Activated CD4-positive, alpha-beta T cell treated with anti-CD3 and anti-CD28 coated beads, Interleukin-2, amount 10 ng/mL, durations not matched to agents 7 days and 5 days (primary cell): Measurements from ENCODE around the gene SPECC1L. TPM values are rescaled to one million over a fixed set of nuclear protein-coding genes. Genes with fewer than 3 reads are reported as not detected.

Experiments used
- CTCF ChIA-PET: fragments of 350-600 bp; sonication (Branson Sonifier 250); formaldehyde crosslinking; loops from one replicate; lab custom pipeline; 2021; ENCODE audit warnings: antibody characterized with exemption; lab: Charles Lee
- POLR2A ChIA-PET: fragments of 350-600 bp; sonication (Branson Sonifier 250); formaldehyde crosslinking; loops from one replicate; lab custom pipeline; 2021; ENCODE audit warnings: antibody characterized with exemption; lab: Charles Lee
- DNase-seq: peaks from one replicate; pipeline ENCODE4 v3.0.0-alpha.2; 2020
- H3K27ac Mint-ChIP-seq: one replicate; pipeline ENCODE4 v1.8.0; 2021; ENCODE audit warnings: mild to moderate bottlenecking, moderate library complexity, mixed read lengths
- H3K27me3 Mint-ChIP-seq: one replicate; pipeline ENCODE4 v1.8.0; 2021; ENCODE audit warnings: mixed read lengths
- H3K36me3 Mint-ChIP-seq: one replicate; pipeline ENCODE4 v1.8.0; 2021; ENCODE audit warnings: low read depth, mixed read lengths
- H3K4me1 Mint-ChIP-seq: one replicate; pipeline ENCODE4 v1.8.0; 2021; ENCODE audit warnings: mixed read lengths
- H3K4me3 Mint-ChIP-seq: one replicate; pipeline ENCODE4 v1.8.0; 2021; ENCODE audit warnings: mild to moderate bottlenecking, moderate library complexity, mixed read lengths
- H3K9me3 Mint-ChIP-seq: one replicate; pipeline ENCODE4 v1.8.0; 2021; ENCODE audit warnings: mixed read lengths
- total RNA-seq, 2 experiments: library from RNA; stranded (reverse); gene quantifications; one replicate each; pipeline ENCODE4 v1.2.3, GENCODE V29; 2021

Gene SPECC1L
- total RNA-seq, 2 experiments from 2014 or later = 53.1 to 59.5 TPM

DNA sequence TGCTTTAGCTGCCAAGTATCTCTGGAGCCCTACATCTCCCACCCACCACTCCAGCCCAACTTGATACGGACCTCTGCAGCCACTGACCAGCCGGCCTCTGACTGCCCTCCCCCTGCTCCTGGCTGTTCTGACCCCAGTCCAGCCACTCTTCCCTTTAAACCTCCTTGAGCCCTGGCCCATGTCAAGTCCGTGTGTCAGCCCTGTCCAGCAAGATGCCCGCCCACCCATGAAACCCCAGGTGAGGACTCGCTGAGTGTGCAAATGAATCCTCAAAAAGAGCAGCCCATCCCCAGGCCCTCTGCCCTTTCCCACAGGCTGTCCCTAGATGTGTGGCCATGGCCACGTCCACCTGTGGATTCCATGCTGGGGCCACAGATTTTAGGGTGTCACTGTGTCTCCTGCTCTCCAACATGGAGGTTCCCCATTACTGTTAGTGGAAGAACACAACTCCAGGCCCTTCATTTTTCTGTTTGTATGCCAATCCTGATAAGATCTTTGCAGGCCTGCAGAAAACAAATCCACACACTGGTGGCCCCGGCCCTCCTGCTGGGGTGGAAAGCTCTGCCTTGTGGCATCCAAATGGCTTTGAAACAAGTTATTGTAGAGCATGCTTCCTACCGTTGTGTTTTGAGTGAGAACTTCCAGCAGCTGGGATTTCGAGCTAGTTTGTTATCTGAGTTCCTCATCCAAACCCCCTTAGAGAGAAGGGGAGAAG, 134.1 kb downstream of the SPECC1L start:
- H3K27me3 Mint-ChIP-seq = no peaks in the 10 kb centered on the region
- DNase-seq = no peak
- ChIA-PET POLR2A (no interaction called here), CTCF (no interaction called here)
- H3K36me3 Mint-ChIP-seq = peaks cover 19% of the 10 kb centered on the region
- peaks cover 55% of the 10 kb centered on the region for H3K4me1 Mint-ChIP-seq
- no peak overlapping the region for H3K27ac Mint-ChIP-seq
- no peak overlapping the region for H3K4me3 Mint-ChIP-seq
- H3K9me3 Mint-ChIP-seq = no peaks in the 10 kb centered on the region

DNA sequence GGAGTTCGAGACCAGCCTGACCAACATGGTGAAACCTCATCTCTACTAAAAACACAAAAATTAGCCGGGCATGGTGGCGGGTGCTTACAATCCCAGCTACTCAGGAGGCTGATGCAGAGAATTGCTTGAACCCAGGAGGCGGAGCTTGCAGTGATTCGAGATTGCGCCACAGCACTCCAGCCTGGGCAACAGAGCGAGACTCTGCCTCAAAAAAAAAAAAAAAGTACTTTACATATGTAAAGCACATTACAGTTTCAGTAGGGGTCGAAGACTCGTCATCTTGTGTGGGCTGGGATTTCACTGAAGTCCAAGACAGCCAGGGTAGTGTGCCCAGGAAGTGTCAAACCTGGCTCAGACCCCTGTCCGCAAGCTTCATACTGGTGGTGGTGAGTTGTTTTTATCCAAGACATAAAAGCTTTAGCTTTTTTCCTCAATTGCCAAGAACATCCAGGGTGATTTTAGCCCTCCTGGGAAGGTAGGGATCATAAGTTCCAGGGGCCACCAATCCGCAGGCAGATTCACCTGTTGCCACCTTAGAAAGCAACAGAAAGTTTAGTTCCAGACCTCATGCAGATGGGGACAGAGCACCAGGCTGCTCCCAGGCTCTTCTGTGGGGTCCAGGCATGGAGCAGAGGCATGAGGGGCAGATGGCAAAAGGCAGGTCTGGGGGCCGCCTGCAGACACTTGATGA, 135.1 kb downstream of the SPECC1L start:
- POLR2A ChIA-PET = no interaction called here
- no peaks in the 10 kb centered on the region for H3K27me3 Mint-ChIP-seq
- no peak for DNase-seq
- peaks cover 55% of the 10 kb centered on the region for H3K4me1 Mint-ChIP-seq
- no peak overlapping the region for H3K4me3 Mint-ChIP-seq
- CTCF ChIA-PET = no interaction called here
- no peaks in the 10 kb centered on the region for H3K9me3 Mint-ChIP-seq
- H3K27ac Mint-ChIP-seq = peak overlapping the region; percentile 68
- peaks cover 17% of the 10 kb centered on the region for H3K36me3 Mint-ChIP-seq

DNA sequence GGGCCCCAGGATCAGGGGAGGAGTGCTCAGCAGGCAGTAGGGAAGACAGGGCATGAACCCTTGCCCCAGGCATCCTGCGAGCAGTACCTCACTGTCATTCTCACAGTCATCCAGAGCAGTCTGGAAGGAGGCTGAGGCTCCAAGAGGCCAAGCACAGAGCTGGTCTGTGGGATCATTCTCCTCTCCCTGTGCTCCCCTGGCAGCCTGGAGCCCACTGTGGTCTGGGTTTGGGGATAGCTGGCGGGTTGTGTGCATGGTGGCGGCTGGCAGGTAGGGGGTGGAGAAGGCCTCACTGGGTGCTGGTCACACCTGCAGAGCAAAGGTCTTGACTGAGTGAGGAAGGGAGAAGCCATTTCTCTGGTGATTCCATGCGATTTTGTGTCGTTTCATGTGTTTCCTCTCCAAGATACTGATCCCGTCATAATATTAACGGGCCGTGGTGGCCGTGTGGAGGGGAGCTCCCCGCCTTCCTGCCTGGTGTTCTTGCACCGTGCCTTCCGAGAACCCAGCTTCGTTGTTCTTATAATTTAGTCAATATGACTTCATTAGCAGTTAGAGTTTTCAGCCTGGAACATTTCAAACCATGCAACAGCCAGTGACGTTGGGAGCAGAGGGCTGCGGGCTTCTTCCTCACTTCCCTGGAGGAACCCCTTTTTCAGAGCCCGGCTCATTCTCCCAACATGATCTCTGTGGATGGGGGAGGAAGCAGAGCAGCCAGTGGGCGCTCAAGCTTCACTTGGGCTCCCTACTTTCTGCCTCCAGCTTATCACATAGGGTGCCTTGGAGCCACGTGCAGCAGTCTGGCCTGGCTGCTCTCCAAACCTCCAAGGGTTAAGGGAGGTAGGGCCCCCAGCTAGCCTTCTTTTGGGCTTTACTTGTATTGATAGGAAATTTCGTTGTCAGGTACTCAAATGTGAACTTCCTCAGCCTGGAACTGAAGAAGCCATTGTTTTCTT, 136.0 kb downstream of the SPECC1L start:
- DNase-seq = no peak
- Mint-ChIP-seq H3K27me3 (no peaks in the 10 kb centered on the region), H3K27ac (peak overlapping the region; percentile 78), H3K4me1 (peaks cover 47% of the 10 kb centered on the region), H3K36me3 (peaks cover 10% of the 10 kb centered on the region), H3K4me3 (no peak overlapping the region), H3K9me3 (no peaks in the 10 kb centered on the region)
- CTCF ChIA-PET = interaction anchor here (1.6 kb wide), 1 partner anchor 17 kb away, joined by 5 read pairs; no protein-coding TSS in a partner anchor
- POLR2A ChIA-PET = no interaction called here

DNA sequence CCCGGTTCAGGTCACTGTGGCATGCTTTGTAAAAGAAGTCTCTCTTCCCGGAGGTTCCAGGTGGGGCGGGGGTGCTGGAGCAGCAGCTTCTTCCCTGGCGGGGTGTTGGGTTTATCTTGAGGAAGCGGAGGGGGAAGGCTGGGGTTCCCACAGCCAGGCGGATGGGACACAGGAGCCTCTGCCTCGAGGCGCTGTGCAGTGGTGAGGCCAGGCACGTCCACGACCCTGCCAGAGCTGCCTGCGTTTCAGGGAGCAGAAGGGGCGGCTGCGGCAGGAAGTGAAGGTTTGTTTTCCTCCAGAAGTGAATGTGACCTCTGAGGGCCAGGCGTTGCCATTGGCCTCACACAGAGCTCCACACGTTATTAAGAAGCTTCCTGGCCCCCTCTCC, 136.6 kb downstream of the SPECC1L start:
- Mint-ChIP-seq H3K4me1 (peaks cover 42% of the 10 kb centered on the region), H3K27me3 (no peaks in the 10 kb centered on the region), H3K36me3 (peaks cover 10% of the 10 kb centered on the region), H3K9me3 (no peaks in the 10 kb centered on the region), H3K4me3 (no peak overlapping the region), H3K27ac (peak overlapping the region; percentile 78)
- no peak for DNase-seq
- CTCF ChIA-PET = interaction anchor here (1.6 kb wide), 1 partner anchor 17 kb away, joined by 5 read pairs; no protein-coding TSS in a partner anchor
- POLR2A ChIA-PET = no interaction called here

DNA sequence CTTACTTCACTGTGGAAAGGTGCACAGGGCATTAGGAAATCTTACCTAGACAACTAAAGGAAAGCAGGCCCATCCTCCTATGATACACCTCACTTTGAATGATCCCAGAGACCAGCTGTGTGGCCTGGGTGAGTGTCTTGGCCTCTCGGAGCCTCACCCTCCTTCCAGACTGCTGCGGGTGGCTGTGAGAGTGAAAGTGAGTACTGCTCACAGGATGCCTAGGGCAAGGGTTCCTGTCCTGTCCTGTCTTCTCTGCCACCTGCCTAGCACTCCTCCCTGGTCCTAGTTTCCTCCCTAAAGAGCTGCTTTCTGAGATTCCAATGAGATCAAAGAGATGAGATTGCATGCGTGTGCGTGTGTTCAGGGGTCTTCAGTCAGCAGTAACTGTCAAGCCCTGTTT, 137.3 kb downstream of the SPECC1L start:
- Mint-ChIP-seq H3K36me3 (peaks cover 10% of the 10 kb centered on the region), H3K27ac (peak overlapping the region; percentile 78)

DNA sequence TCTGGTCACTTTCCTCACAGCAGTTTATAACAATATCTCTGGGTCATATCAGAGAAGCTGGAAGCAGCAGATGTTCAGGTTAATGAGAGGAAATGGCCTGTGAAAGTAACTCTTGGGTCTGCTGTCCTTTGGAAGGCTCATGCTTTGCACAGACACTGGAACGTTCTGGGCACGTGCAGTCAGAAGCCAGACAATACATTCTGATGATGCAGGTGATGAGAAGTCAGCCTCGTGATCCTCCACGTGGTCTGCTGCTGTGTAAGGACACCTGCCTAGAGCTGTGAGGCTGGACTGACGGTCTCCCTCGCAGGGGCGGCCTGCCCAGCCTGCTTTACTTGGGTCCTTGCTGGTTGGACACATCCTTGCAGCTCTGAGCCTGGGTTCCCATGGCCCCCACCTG, 138.0 kb downstream of the SPECC1L start:
- Mint-ChIP-seq H3K4me1 (peaks cover 39% of the 10 kb centered on the region), H3K9me3 (no peaks in the 10 kb centered on the region), H3K27ac (no peak overlapping the region), H3K27me3 (no peaks in the 10 kb centered on the region), H3K36me3 (peaks cover 10% of the 10 kb centered on the region), H3K4me3 (no peak overlapping the region)
- ChIA-PET POLR2A (no interaction called here), CTCF (interaction anchor here (0.6 to 1.8 kb wide), 3 partner anchors 9 to 168 kb away, joined by 3 to 6 read pairs (median 3); no protein-coding TSS in a partner anchor)
- no peak for DNase-seq

More for the DNA sequence above, 137.3 kb downstream of the SPECC1L start:
- no peak overlapping the region for H3K4me3 Mint-ChIP-seq
- ChIA-PET CTCF (interaction anchor here (0.6 to 1.6 kb wide), 2 partner anchors 16 to 62 kb away, joined by 3 to 5 read pairs; no protein-coding TSS in a partner anchor), POLR2A (no interaction called here)
- DNase-seq = no peak
- H3K9me3 Mint-ChIP-seq = no peaks in the 10 kb centered on the region
- H3K4me1 Mint-ChIP-seq = peaks cover 39% of the 10 kb centered on the region
- H3K27me3 Mint-ChIP-seq = no peaks in the 10 kb centered on the region

DNA sequence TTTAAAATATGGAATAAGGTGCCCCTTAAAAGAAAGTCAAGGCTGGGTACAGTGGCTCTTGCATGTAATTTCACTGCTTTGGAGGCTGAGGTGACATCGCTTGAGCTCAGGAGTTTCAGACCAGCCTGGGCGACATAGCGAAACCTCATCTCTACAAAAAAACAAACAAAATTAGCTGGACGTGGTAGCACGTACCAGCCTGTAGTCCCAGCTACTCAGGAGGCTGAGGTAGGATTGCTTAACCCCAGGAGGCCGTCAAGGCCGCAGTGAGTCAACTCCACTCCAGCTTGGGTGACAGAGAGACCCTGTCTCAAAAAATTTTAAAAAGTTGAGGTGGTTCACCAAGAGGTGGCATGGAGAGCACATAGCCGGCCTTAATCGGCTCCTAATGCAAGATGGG, 139.1 kb downstream of the SPECC1L start:
- Mint-ChIP-seq H3K27me3 (no peaks in the 10 kb centered on the region), H3K27ac (no peak overlapping the region), H3K4me3 (no peak overlapping the region), H3K36me3 (peaks cover 6% of the 10 kb centered on the region), H3K4me1 (peaks cover 39% of the 10 kb centered on the region), H3K9me3 (no peaks in the 10 kb centered on the region)
- no peak for DNase-seq
- CTCF ChIA-PET = interaction anchor here (1.8 kb wide), 1 partner anchor 10 kb away, joined by 6 read pairs; no protein-coding TSS in a partner anchor
- POLR2A ChIA-PET = interaction anchor here (0.7 kb wide), 2 partner anchors 69 to 643 kb away, joined by 3 read pairs; no protein-coding TSS in a partner anchor

DNA sequence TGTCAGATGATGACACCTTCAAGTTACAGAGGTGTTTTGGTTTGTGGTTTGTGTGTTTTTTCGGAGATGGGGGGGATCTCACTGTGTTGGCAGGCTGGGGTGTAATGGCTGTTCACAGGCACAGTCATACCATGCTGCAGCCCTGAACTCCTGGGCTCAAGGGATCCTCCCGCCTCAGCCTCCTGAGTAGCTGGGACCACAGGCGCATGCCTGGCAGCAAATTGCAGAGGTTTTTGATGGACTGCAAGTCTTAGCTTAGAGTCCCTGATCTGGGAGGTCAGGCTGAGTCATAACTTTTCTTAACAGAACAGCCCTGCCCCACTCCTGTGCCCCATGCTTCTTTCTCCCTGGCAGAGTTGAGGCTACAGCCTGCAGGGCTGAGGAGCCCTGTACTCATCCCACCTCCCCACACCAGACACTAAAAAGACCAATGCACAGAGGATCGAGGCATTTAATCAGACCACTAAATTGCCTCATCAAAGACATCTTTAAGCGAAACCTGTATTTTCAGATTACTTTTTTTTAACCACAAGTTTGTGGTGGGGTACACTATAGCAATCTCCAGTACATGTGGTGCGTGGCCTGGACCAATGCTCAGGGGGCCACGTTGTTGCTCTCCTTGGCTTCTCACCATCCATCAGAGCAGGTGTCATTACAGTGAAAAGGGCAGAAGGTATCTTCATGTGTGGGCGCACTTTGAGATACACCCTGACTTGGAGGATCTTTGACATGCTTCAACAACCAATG, 139.7 kb downstream of the SPECC1L start:
- no peaks in the 10 kb centered on the region for H3K27me3 Mint-ChIP-seq
- H3K36me3 Mint-ChIP-seq = peaks cover 6% of the 10 kb centered on the region
- H3K4me3 Mint-ChIP-seq = no peak overlapping the region
- peaks cover 39% of the 10 kb centered on the region for H3K4me1 Mint-ChIP-seq
- DNase-seq = no peak
- ChIA-PET CTCF (interaction anchor here (1.8 to 3.4 kb wide), 2 partner anchors 10 to 13 kb away, joined by 6 to 18 read pairs; no protein-coding TSS in a partner anchor), POLR2A (interaction anchor here (0.7 kb wide), 1 partner anchor 644 kb away, joined by 3 read pairs; no protein-coding TSS in a partner anchor)
- H3K9me3 Mint-ChIP-seq = no peaks in the 10 kb centered on the region
- H3K27ac Mint-ChIP-seq = peak overlapping the region; percentile 78

DNA sequence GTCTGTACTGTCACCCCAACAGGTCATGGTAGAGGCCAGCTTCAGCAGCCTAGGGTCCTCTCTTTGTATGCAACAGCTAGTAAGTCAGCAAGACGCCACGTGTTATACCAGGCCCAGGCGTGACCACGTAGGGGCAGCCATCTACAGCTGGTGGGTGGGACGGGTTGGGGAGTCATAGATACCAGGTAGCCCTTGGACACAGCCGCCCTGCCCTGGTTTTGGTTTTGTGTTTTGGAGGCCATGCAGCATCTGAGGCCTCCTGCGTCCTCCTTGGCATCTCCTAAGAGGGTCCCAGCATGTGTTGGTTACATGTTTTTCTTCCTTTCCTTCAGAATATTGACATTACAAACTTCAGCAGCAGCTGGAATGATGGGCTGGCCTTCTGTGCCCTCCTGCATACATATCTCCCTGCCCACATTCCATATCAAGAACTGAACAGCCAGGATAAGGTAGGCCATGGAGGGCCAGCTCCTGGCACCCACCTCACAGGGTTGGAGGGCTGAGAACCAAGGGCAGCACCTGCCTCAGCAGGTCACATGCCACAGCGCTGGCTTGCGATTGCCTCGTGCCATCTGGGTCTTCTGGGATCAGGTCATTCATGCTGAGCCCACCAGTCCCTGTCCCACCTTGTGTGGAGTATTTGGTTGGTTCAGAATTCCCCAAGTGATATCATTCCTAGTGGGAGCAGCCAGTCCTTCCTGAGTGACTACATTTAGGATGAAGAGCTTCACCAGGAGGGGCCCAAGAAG, 140.8 kb downstream of the SPECC1L start:
- H3K27me3 Mint-ChIP-seq = no peaks in the 10 kb centered on the region
- CTCF ChIA-PET = interaction anchor here (3.4 kb wide), 1 partner anchor 12 kb away, joined by 18 read pairs; no protein-coding TSS in a partner anchor
- DNase-seq = no peak
- peaks cover 38% of the 10 kb centered on the region for H3K4me1 Mint-ChIP-seq
- POLR2A ChIA-PET = no interaction called here
- no peaks in the 10 kb centered on the region for H3K9me3 Mint-ChIP-seq
- no peak overlapping the region for H3K27ac Mint-ChIP-seq
- H3K4me3 Mint-ChIP-seq = no peak overlapping the region
- H3K36me3 Mint-ChIP-seq = peaks cover 5% of the 10 kb centered on the region

DNA sequence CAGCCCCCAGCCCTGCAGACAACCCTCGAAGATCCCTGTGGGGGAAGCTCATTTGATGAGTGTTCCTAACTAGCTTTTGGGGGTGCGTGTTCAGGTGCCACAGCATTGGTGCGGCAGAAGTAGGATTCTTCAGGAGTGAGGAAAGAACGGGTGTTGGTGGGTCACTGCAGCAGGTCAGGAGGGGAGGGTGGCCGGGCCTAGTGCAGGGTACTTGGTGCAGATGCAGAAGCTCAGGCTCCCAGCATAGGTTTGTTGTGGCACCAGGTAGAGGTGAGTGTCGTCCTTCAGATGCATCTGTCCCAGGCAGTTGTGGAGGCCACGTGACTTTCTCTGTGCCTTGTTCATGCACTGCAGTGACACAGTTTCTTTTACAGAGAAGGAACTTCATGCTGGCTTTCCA, 141.6 kb downstream of the SPECC1L start:
- Mint-ChIP-seq H3K27me3 (no peaks in the 10 kb centered on the region), H3K27ac (no peak overlapping the region), H3K4me1 (peaks cover 30% of the 10 kb centered on the region), H3K36me3 (peaks cover 2% of the 10 kb centered on the region), H3K9me3 (no peaks in the 10 kb centered on the region), H3K4me3 (no peak overlapping the region)
- CTCF ChIA-PET = interaction anchor here (0.5 to 3.4 kb wide), 2 partner anchors 11 to 116 kb away, joined by 4 to 18 read pairs; no protein-coding TSS in a partner anchor
- DNase-seq = no peak
- POLR2A ChIA-PET = no interaction called here

DNA sequence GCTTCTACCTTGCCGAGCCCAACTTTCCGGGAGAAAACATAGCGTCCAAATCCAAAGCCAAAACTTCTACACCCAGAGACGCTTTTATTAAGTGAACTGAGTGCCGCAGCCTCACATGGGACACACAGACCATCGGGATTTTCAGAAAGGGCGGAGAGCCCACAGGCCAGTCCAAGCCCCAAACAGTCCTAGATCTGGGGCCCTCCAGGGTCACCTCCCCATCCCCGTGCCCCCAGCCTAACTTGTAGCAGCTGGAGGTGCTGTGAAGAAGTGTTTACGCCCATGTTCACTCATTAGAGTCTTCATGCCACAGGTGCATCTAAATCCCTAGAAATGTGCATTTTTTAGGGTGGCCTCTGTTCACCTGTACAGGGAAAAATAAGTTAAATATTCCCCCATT, 142.6 kb downstream of the SPECC1L start:
- Mint-ChIP-seq H3K4me3 (no peak overlapping the region), H3K36me3 (peaks cover 2% of the 10 kb centered on the region), H3K9me3 (no peaks in the 10 kb centered on the region), H3K27me3 (no peaks in the 10 kb centered on the region), H3K4me1 (peaks cover 20% of the 10 kb centered on the region), H3K27ac (no peak overlapping the region)
- no peak for DNase-seq
- POLR2A ChIA-PET = no interaction called here
- CTCF ChIA-PET = interaction anchor here (3.4 kb wide), 1 partner anchor 10 kb away, joined by 18 read pairs; no protein-coding TSS in a partner anchor
